ENCODE results near the gene ZNF440. TPM values are rescaled to one million over a fixed set of nuclear protein-coding genes. Genes with fewer than 3 reads are reported as not detected.
"Not testable (repeated sequence)": the region's sequence is repeated elsewhere in the genome, so short reads cannot be mapped to it uniquely, and the experiment has no call there.

ZNF440 gene
- total RNA-seq, 1 donor from 2014 or later, result 1.1 TPM

- H3K9me3 ChIP-seq, result peaks cover 0 to 5% of the 10 kb centered on the region in 2 donors
- no peak for DNase-seq (ENCODE audit: low spot score in 2 of 2)
- H3K27me3 ChIP-seq, result no peaks in the 10 kb centered on the region
- peak overlapping the region; percentile 84 to 90 for H3K4me3 ChIP-seq
- H3K27ac ChIP-seq, result no peak overlapping the region
- no peaks in the 10 kb centered on the region for H3K36me3 ChIP-seq
- TF ChIP-seq CTCF (IDR thresholded peaks at IDR 0.05), result no peak
- intact Hi-C loops (cut with DNase I), result loop anchor here (1.0 to 5.0 kb wide), 5 partner anchors 15 to 174 kb away; partner anchors contain the start of genes ZNF439 and ZNF491
- H3K4me1 ChIP-seq, result peaks cover 0 to 3% of the 10 kb centered on the region in 2 donors
Measured at GRCh38 chr19:11813703-11814028, 407 bp upstream of the ZNF440 start.

- no peak for DNase-seq (ENCODE audit: low spot score in 2 of 2)
- intact Hi-C loops (cut with DNase I), result loop anchor here (1.0 to 5.0 kb wide), 5 partner anchors 16 to 173 kb away; partner anchors contain the start of genes ZNF439 and ZNF491
- Histone ChIP-seq H3K9me3 (peaks cover 0 to 11% of the 10 kb centered on the region in 2 donors), H3K27me3 (no peaks in the 10 kb centered on the region), H3K4me1 (peaks cover 0 to 3% of the 10 kb centered on the region in 2 donors), H3K36me3 (peaks cover 5 to 7% of the 10 kb centered on the region in 2 donors), H3K27ac (peak overlapping the region; percentile 85 to 93), H3K4me3 (peak overlapping the region; percentile 84 to 90)
- TF ChIP-seq CTCF (IDR thresholded peaks at IDR 0.05), result no peak
Measured at GRCh38 chr19:11814700-11815035, 595 bp downstream of the ZNF440 start.

GRCh38 chr19:11821474-11822109, 7.5 kb downstream of the ZNF440 start:
- H3K4me3 ChIP-seq, result no peak overlapping the region
- no peak for TF ChIP-seq CTCF (IDR thresholded peaks at IDR 0.05)
- DNase-seq (ENCODE audit: low spot score in 2 of 2), result no peak
- H3K4me1 ChIP-seq, result no peaks in the 10 kb centered on the region
- H3K9me3 ChIP-seq, result peaks cover 3 to 74% of the 10 kb centered on the region in 2 donors
- H3K27ac ChIP-seq, result no peak overlapping the region
- H3K27me3 ChIP-seq, result no peaks in the 10 kb centered on the region
- H3K36me3 ChIP-seq, result peaks cover 17 to 23% of the 10 kb centered on the region in 2 donors
- intact Hi-C loops (cut with DNase I), result no loop called here

- H3K27ac ChIP-seq; H3K4me1 ChIP-seq; H3K27me3 ChIP-seq; H3K4me3 ChIP-seq; DNase-seq (ENCODE audit: low spot score in 2 of 2); intact Hi-C loops (cut with DNase I): not testable (repeated sequence)
- Histone ChIP-seq H3K9me3 (peaks cover 61 to 99% of the 10 kb centered on the region in 2 donors), H3K36me3 (peaks cover 27 to 71% of the 10 kb centered on the region in 2 donors)
Measured at GRCh38 chr19:11828957-11829876, 15.1 kb downstream of the ZNF440 start.

GRCh38 chr19:11832253-11832912, 18.3 kb downstream of the ZNF440 start:
- Histone ChIP-seq H3K36me3 (peaks cover 22 to 62% of the 10 kb centered on the region in 2 donors), H3K4me3 (no peak overlapping the region), H3K27ac (no peak overlapping the region), H3K9me3 (peaks cover 66 to 86% of the 10 kb centered on the region in 2 donors), H3K4me1 (no peaks in the 10 kb centered on the region), H3K27me3 (no peaks in the 10 kb centered on the region)
- DNase-seq (ENCODE audit: low spot score in 2 of 2), result no peak
- intact Hi-C loops (cut with DNase I), result no loop called here
- no peak for TF ChIP-seq CTCF (IDR thresholded peaks at IDR 0.05)

Data from ascending aorta (tissue), 2 donors.